H1 (cell line): ENCODE results near the gene FRMD5. TPM values are rescaled to one million over a fixed set of nuclear protein-coding genes. Genes with fewer than 3 reads are reported as not detected.

Experiments
- CTCF ChIA-PET: fragments of 300-600 bp; sonication (Branson Sonifier 250); formaldehyde crosslinking; loops from one replicate; lab custom pipeline; 2021; ENCODE audit not compliant: partially characterized antibody; lab: Charles Lee
- POLR2A ChIA-PET: fragments of 300-600 bp; sonication (Branson Sonifier 250); formaldehyde crosslinking; loops from one replicate; lab custom pipeline; 2021; ENCODE audit warnings: inconsistent platforms; ENCODE audit not compliant: partially characterized antibody; lab: Charles Lee
- DNase-seq, 2 experiments: peaks; one replicate each; pipeline versions ENCODE4 v3.0.0 to v3.0.0-alpha.2; 2010 to 2022; ENCODE audit warnings: low spot score in 2 of 2, low read depth in 1 of 2, mixed read lengths in 1 of 2
- FAIRE-seq: peaks from 2 replicates; lab custom pipeline; 2011; peaks lifted over from hg19 to GRCh38; lab: Jason Lieb, UNC
- H2AFZ ChIP-seq: 2 replicates; pipeline ENCODE4 v1.8.1; 2012; ENCODE audit warnings: low read length, inconsistent platforms
- H2AK5ac ChIP-seq: 2 replicates; pipeline ENCODE4 v1.6.1; 2013; ENCODE audit warnings: low read depth, low read length
- H2BK120ac ChIP-seq: replicated peaks from 2 replicates; pipeline ENCODE3; 2013; ENCODE audit warnings: low read depth, low read length, inconsistent platforms
- H2BK12ac ChIP-seq: 2 replicates; pipeline ENCODE4 v1.6.1; 2013; ENCODE audit warnings: low read depth, low read length
- H2BK15ac ChIP-seq: 2 replicates; pipeline ENCODE4 v1.6.1; 2013; ENCODE audit warnings: low read length
- H2BK20ac ChIP-seq: 2 replicates; pipeline ENCODE4 v1.6.1; 2013; ENCODE audit warnings: low read length
- H2BK5ac ChIP-seq: 2 replicates; pipeline ENCODE4 v1.6.1; 2013; ENCODE audit warnings: low read depth, low read length
- H3K14ac ChIP-seq: 2 replicates; pipeline ENCODE4 v1.6.1; 2013; ENCODE audit warnings: inconsistent platforms; ENCODE audit not compliant: insufficient read length
- H3K18ac ChIP-seq: 2 replicates; pipeline ENCODE4 v1.6.1; 2013; ENCODE audit warnings: low read length; ENCODE audit errors: extremely low read depth
- H3K23ac ChIP-seq: 2 replicates; pipeline ENCODE4 v1.6.1; 2013; ENCODE audit warnings: inconsistent platforms; ENCODE audit not compliant: insufficient read length
- H3K23me2 ChIP-seq: 2 replicates; pipeline ENCODE4 v1.6.1; 2013; ENCODE audit warnings: low read depth, low read length
- H3K27ac ChIP-seq: 2 replicates; pipeline ENCODE4 v1.6.1; 2011; ENCODE audit warnings: low read depth, low read length, inconsistent platforms
- H3K27me3 ChIP-seq, 4 experiments: replicated peaks in 1 of 4; 1 replicate in 1 of 4; 2 replicates in 3 of 4; pipeline versions ENCODE4 v1.6.1 to v1.8.1; 2011 to 2013; ENCODE audit warnings: low read length in 3 of 4, mild to moderate bottlenecking in 3 of 4, inconsistent platforms in 2 of 4, mixed read lengths in 2 of 4, moderate library complexity in 1 of 4; ENCODE audit not compliant: control insufficient read depth in 3 of 4, insufficient read depth in 3 of 4; ENCODE audit errors: extremely low read depth in 1 of 4
- H3K36me3 ChIP-seq, 4 experiments: 2 replicates each; pipeline versions ENCODE4 v1.6.1 to v1.8.1; 2011 to 2013; ENCODE audit warnings: mild to moderate bottlenecking in 4 of 4, low read length in 3 of 4, moderate library complexity in 2 of 4, control low read depth in 1 of 4, inconsistent platforms in 1 of 4; ENCODE audit not compliant: insufficient read depth in 4 of 4, control insufficient read depth in 2 of 4
- H3K4ac ChIP-seq: replicated peaks from 2 replicates; pipeline ENCODE3; 2013; ENCODE audit warnings: low read length, low read depth, mixed read lengths, inconsistent platforms; ENCODE audit not compliant: insufficient read length
- H3K4me1 ChIP-seq, 4 experiments: replicated peaks in 1 of 4; 1 replicate in 1 of 4; 2 replicates in 3 of 4; pipeline versions ENCODE4 v1.6.1 to v1.8.1; 2011 to 2013; ENCODE audit warnings: low read length in 3 of 4, inconsistent platforms in 2 of 4, mixed read lengths in 1 of 4; ENCODE audit not compliant: insufficient read depth in 4 of 4, control insufficient read depth in 3 of 4
- H3K4me2 ChIP-seq, 2 experiments: 2 replicates each; pipeline versions ENCODE4 v1.6.1 to v1.8.1; 2011 to 2013; ENCODE audit warnings: low read depth in 2 of 2, low read length in 2 of 2, control low read depth in 1 of 2, inconsistent platforms in 1 of 2, mild to moderate bottlenecking in 1 of 2; ENCODE audit not compliant: insufficient read depth in 1 of 2
- H3K4me3 ChIP-seq, 4 experiments: fragments of 200-600, 300-600 bp in 1 of 4; sonication (generic), shearing (Covaris generic), sonication (Bioruptor Twin) in 1 of 4; 2 replicates each; pipeline versions ENCODE4 v1.5.1 to v1.8.1; 2011 to 2016; ENCODE audit warnings: low read length in 4 of 4, low read depth in 3 of 4, control low read depth in 2 of 4, inconsistent platforms in 2 of 4, mild to moderate bottlenecking in 2 of 4, mixed read lengths in 1 of 4, moderate library complexity in 1 of 4; ENCODE audit not compliant: insufficient read depth in 2 of 4; ENCODE audit errors: extremely low read depth in 1 of 4
- H3K56ac ChIP-seq: replicated peaks from 2 replicates; pipeline ENCODE3; 2013; ENCODE audit warnings: low read depth, mild to moderate bottlenecking, mixed read lengths, low read length, inconsistent platforms; ENCODE audit not compliant: insufficient read length
- H3K79me1 ChIP-seq: 2 replicates; pipeline ENCODE4 v1.6.1; 2013; ENCODE audit warnings: low read depth, low read length, control low read depth
- H3K79me2 ChIP-seq, 2 experiments: 2 replicates each; pipeline versions ENCODE4 v1.6.1 to v1.8.1; 2012 to 2013; ENCODE audit warnings: low read length in 2 of 2, mild to moderate bottlenecking in 2 of 2, inconsistent platforms in 1 of 2; ENCODE audit not compliant: insufficient read depth in 2 of 2, control insufficient read depth in 1 of 2
- H3K9ac ChIP-seq, 4 experiments: replicated peaks in 1 of 4; 1 replicate in 1 of 4; 2 replicates in 3 of 4; pipeline versions ENCODE4 v1.6.1 to v1.8.1; 2011 to 2013; ENCODE audit warnings: low read depth in 3 of 4, low read length in 3 of 4, control low read depth in 2 of 4, mild to moderate bottlenecking in 2 of 4, moderate library complexity in 2 of 4, inconsistent platforms in 1 of 4; ENCODE audit errors: extremely low read depth in 1 of 4
- H3K9me3 ChIP-seq, 2 experiments: 2 replicates each; pipeline versions ENCODE4 v1.6.1 to v1.8.1; 2012 to 2013; ENCODE audit warnings: mild to moderate bottlenecking in 2 of 2, moderate library complexity in 2 of 2, control low read depth in 1 of 2, inconsistent platforms in 1 of 2, low read depth in 1 of 2, low read length in 1 of 2, mixed read lengths in 1 of 2; ENCODE audit not compliant: insufficient read depth in 2 of 2
- H4K20me1 ChIP-seq, 2 experiments: replicated peaks in 1 of 2; 2 replicates each; pipeline versions ENCODE3 to v1.8.1; 2011 to 2013; ENCODE audit warnings: inconsistent platforms in 2 of 2, low read length in 2 of 2, mild to moderate bottlenecking in 1 of 2; ENCODE audit not compliant: insufficient read depth in 2 of 2, control insufficient read depth in 1 of 2
- H4K5ac ChIP-seq: 2 replicates; pipeline ENCODE4 v1.6.1; 2013; ENCODE audit warnings: low read length, low read depth, mixed read lengths, inconsistent platforms; ENCODE audit not compliant: insufficient read length
- H4K8ac ChIP-seq: 2 replicates; pipeline ENCODE4 v1.8.0; 2013; ENCODE audit warnings: mild to moderate bottlenecking, moderate library complexity, low read length, inconsistent platforms; ENCODE audit not compliant: insufficient read depth; ENCODE audit errors: extremely low read depth
- H4K91ac ChIP-seq: replicated peaks from 2 replicates; pipeline ENCODE3; 2013; ENCODE audit warnings: low read length, mixed read lengths, inconsistent platforms; ENCODE audit not compliant: insufficient read length
- CHD2 ChIP-seq: IDR thresholded peaks from 2 replicates; pipeline ENCODE4 v1.6.1; 2012; ENCODE audit warnings: low read length, improper control_type of control experiment
- E2F6 ChIP-seq: IDR thresholded peaks from 2 replicates; pipeline ENCODE4 v1.6.1; 2012; ENCODE audit warnings: inconsistent platforms
- NANOG ChIP-seq: IDR thresholded peaks from 2 replicates; pipeline ENCODE4 v1.6.1; 2011; ENCODE audit warnings: low read length, low read depth, mild to moderate bottlenecking, inconsistent platforms; ENCODE audit not compliant: insufficient read depth, poor library complexity, severe bottlenecking
- NRF1 ChIP-seq: IDR thresholded peaks from 2 replicates; pipeline ENCODE4 v1.6.1; 2011; ENCODE audit warnings: mild to moderate bottlenecking, low read depth, low read length, improper control_type of control experiment
- RFX5 ChIP-seq: IDR thresholded peaks from 2 replicates; pipeline ENCODE4 v1.6.1; 2011; ENCODE audit warnings: low read depth, low read length, improper control_type of control experiment, borderline replicate concordance
- SP4 ChIP-seq: IDR thresholded peaks from 2 replicates; pipeline ENCODE4 v1.6.1; 2012; ENCODE audit warnings: low read length, inconsistent platforms
- SRF ChIP-seq: IDR thresholded peaks from 2 replicates; pipeline ENCODE4 v1.6.1; 2011; ENCODE audit warnings: mild to moderate bottlenecking, low read depth, low read length, moderate library complexity
- TBP ChIP-seq: IDR thresholded peaks from 2 replicates; pipeline ENCODE4 v1.6.1; 2011; ENCODE audit warnings: low read depth, low read length, improper control_type of control experiment
- TEAD4 ChIP-seq: IDR thresholded peaks from 2 replicates; pipeline ENCODE4 v1.6.1; 2012; ENCODE audit warnings: low read depth, low read length, inconsistent platforms, mixed read lengths
- WGBS, 2 experiments: shearing (Covaris generic) in 1 of 2; methylation state at CpG; one replicate each; pipeline versions ENCODE4 v1.1.6 to v1.1.7; 2013 to 2015; ENCODE audit warnings: low lambda C conversion rate in 2 of 2, mixed read lengths in 2 of 2, inconsistent platforms in 1 of 2, low coverage in 1 of 2, missing lambda C conversion rate in 1 of 2; ENCODE audit not compliant: insufficient replicate concordance in 2 of 2, insufficient coverage in 1 of 2, insufficient read length in 1 of 2; ENCODE audit errors: extremely low coverage in 1 of 2, missing lambda C conversion rate in 1 of 2; 5-methylcytosine and 5-hydroxymethylcytosine counted together
- polyA plus RNA-seq, 7 experiments: library from polyadenylated mRNA; depleted of rRNA in 3 of 7; stranded (reverse) in 5 of 7; unstranded in 2 of 7; fragments of >200 nt in 5 of 7; fragments of 200-250 nt in 2 of 7; gene quantifications; 1 replicate in 5 of 7; 2 replicates in 1 of 7; 4 replicates in 1 of 7; pipeline versions ENCODE4 v1.2.1 to v1.2.3, GENCODE V29; 2011 to 2013; ENCODE audit warnings: missing spikeins in 2 of 7, mixed read lengths in 2 of 7
- total RNA-seq: library from RNA; stranded (reverse); fragmentation: NEBNext Ultra II Directional; extraction: Animal tissue kit (Norgen Biotek cat#: 25700); gene quantifications from 2 replicates; pipeline ENCODE4 v1.2.1, GENCODE V29; 2021

FRMD5 gene
- total and polyA plus RNA-seq, 2 of the 8 experiments (the other 6 are each of a cell fraction or from before 2014, with no cell fraction given): 10.1 to 12.6 TPM

GRCh38 chr15:44216958-44217357, 21.9 kb upstream of the FRMD5 start:
- Histone ChIP-seq H3K23me2 (no peaks in the 10 kb centered on the region), H3K9me3 (no peaks in the 10 kb centered on the region), H2BK5ac (no peak overlapping the region), H2AFZ (no peak overlapping the region), H3K79me2 (no peaks in the 10 kb centered on the region), H4K8ac (no peak overlapping the region), H3K27ac (no peak overlapping the region), H4K5ac (no peak overlapping the region), H3K23ac (no peak overlapping the region), H3K14ac (no peak overlapping the region), H2AK5ac (no peak overlapping the region), H2BK12ac (no peak overlapping the region), H2BK15ac (no peak overlapping the region), H3K4ac (no peak overlapping the region), H3K4me3 (no peak overlapping the region), H3K4me2 (no peak overlapping the region), H3K79me1 (no peaks in the 10 kb centered on the region), H3K27me3 (no peaks in the 10 kb centered on the region), H3K4me1 (peaks cover 0 to 5% (median 2%) of the 10 kb centered on the region in 4 experiments; a peak in 3 of 7 replicates), H3K9ac (no peak overlapping the region), H2BK20ac (no peak overlapping the region), H3K56ac (no peak overlapping the region), H2BK120ac (no peak overlapping the region), H3K18ac (no peak overlapping the region), H4K20me1 (no peaks in the 10 kb centered on the region), H3K36me3 (no peaks in the 10 kb centered on the region), H4K91ac (no peak overlapping the region)
- DNase-seq (no peak), FAIRE-seq (no peak)
- TF ChIP-seq CHD2: no peak
- no peak for TF ChIP-seq E2F6
- TF ChIP-seq SRF: no peak
- no peak for TF ChIP-seq TEAD4
- no peak for TF ChIP-seq NRF1
- TF ChIP-seq TBP: no peak
- TF ChIP-seq NANOG: no peak
- no peak for TF ChIP-seq SP4
- no peak for TF ChIP-seq RFX5
- WGBS, 2 experiments: 85% methylated on average over 1 of the region's 1 CpG; no CpG with 5 or more reads in 1 of the 2 experiments
- CTCF ChIA-PET: interaction anchor here (0.6 to 4.4 kb wide), 8 partner anchors 9 to 335 kb away, joined by 3 to 20 read pairs (median 4); partner anchors contain the start of gene FRMD5
- POLR2A ChIA-PET: no interaction called here
